ENCODE measurements around the gene PPP2R2C. TPM values are rescaled to one million over a fixed set of nuclear protein-coding genes. Genes with fewer than 3 reads are reported as not detected.

The PPP2R2C gene
- total and polyA plus RNA-seq, 10 of the 15 experiments (the other 5 are each of a cell fraction or from before 2014, with no cell fraction given) = 0.13 to 0.15 TPM; not detected in 8

GRCh38 chr4:6347511-6348045 lies 124.8 kb downstream of the PPP2R2C start:
- Histone ChIP-seq H3K9me3 (replicated peaks; ENCODE audit: control insufficient read depth, insufficient read depth, low read length) (no peaks in the 10 kb centered on the region), H3K36me3 (ENCODE audit: control insufficient read depth in 2 of 2, insufficient read depth in 2 of 2, low read length in 1 of 2) (no peaks in the 10 kb centered on the region), H2AFZ (ENCODE audit: control insufficient read depth, low read depth, low read length) (no peak overlapping the region), H4K20me1 (ENCODE audit: control insufficient read depth, insufficient read depth) (0 out of 2 replicates have a peak, but pooled peaks cover 3% of the 10 kb centered on the region), H3K9ac (ENCODE audit: control insufficient read depth, insufficient read depth, low read length) (no peak overlapping the region), H3K4me1 (ENCODE audit: control insufficient read depth, insufficient read depth, low read length) (no peaks in the 10 kb centered on the region), H3K27ac (ENCODE audit: control insufficient read depth, insufficient read depth) (no peak overlapping the region), H3K4me2 (ENCODE audit: control insufficient read depth, insufficient read depth) (no peak overlapping the region), H3K4me3 (no peak overlapping the region), H3K79me2 (ENCODE audit: control insufficient read depth, insufficient read depth, low read length) (no peaks in the 10 kb centered on the region), H3K27me3 (replicated peaks in 1 of 2; ENCODE audit: control insufficient read depth in 2 of 2, insufficient read depth in 2 of 2, low read length in 1 of 2) (peaks cover 0 to 3% of the 10 kb centered on the region in 2 experiments; a peak in 2 of 4 replicates)
- DNase-seq (ENCODE audit: low read depth, low spot score) (no peak), ATAC-seq (no peak), FAIRE-seq (no peak)
- RAD21 ChIA-PET (ENCODE audit: unreplicated experiment) = no interaction called here
- SMC1A ChIA-PET (ENCODE audit: uncharacterized antibody, unreplicated experiment) = no interaction called here
- CTCF ChIA-PET = interaction anchor here (1.0 kb wide), 1 partner anchor 98 kb away, joined by 4 read pairs; no protein-coding TSS in a partner anchor
- intact Hi-C loops (cut with micrococcal nuclease; ENCODE audit: unreplicated experiment) = no loop called here
- no peak for TF ChIP-seq SMAD5 (IDR thresholded peaks at IDR 0.05; ENCODE audit: low read depth)
- no peak for TF ChIP-seq NFYB (IDR thresholded peaks at IDR 0.05; ENCODE audit: insufficient read depth, low read depth, low read length)
- no peak for TF ChIP-seq E2F4 (IDR thresholded peaks at IDR 0.05; ENCODE audit: low read depth, low read length)
- in situ Hi-C loops (cut with MboI) = no loop called here
- 40% methylated on average over 17 of the region's 17 CpGs for WGBS (ENCODE audit: insufficient coverage, insufficient replicate concordance, low lambda C conversion rate, missing lambda C conversion rate)
- POLR2A ChIA-PET = interaction anchor here (0.6 kb wide), 1 partner anchor 399 kb away, joined by 7 read pairs; no protein-coding TSS in a partner anchor
- BruUV-seq (replicated peaks) = no TSS peak

- H4K20me1 ChIP-seq (ENCODE audit: control insufficient read depth, insufficient read depth) = 0 out of 2 replicates have a peak, but pooled peaks cover 3% of the 10 kb centered on the region
- CTCF ChIA-PET = interaction anchor here (0.7 to 6.5 kb wide), 3 partner anchors 14 to 204 kb away, joined by 3 to 40 read pairs (median 4); no protein-coding TSS in a partner anchor
- no peak for DNase-seq (ENCODE audit: low read depth, low spot score)
- no TSS peak for BruUV-seq (replicated peaks)
- 19% methylated on average over 16 of the region's 16 CpGs for WGBS (ENCODE audit: insufficient coverage, insufficient replicate concordance, low lambda C conversion rate, missing lambda C conversion rate)
- no peak for ATAC-seq
- H3K27me3 ChIP-seq (replicated peaks in 1 of 2; ENCODE audit: control insufficient read depth in 2 of 2, insufficient read depth in 2 of 2, low read length in 1 of 2) = peaks cover 0 to 3% of the 10 kb centered on the region in 2 experiments; a peak in 2 of 4 replicates
- FAIRE-seq = no peak
- TF ChIP-seq USF1 (IDR thresholded peaks at IDR 0.05; ENCODE audit: borderline replicate concordance, extremely low read length, insufficient read depth, low read depth, low read length) = no peak
- TF ChIP-seq TAF1 (IDR thresholded peaks at IDR 0.05; ENCODE audit: borderline replicate concordance, low read depth, low read length) = no peak
- TF ChIP-seq ATF2 (IDR thresholded peaks at IDR 0.05; ENCODE audit: low read length) = no peak
- no peak for TF ChIP-seq PML (IDR thresholded peaks at IDR 0.05; ENCODE audit: low read length)
- TF ChIP-seq NR2C1 (IDR thresholded peaks at IDR 0.05) = no peak
- no peak overlapping the region for H3K9ac ChIP-seq (ENCODE audit: control insufficient read depth, insufficient read depth, low read length)
- POLR2A ChIA-PET = no interaction called here
- no peaks in the 10 kb centered on the region for H3K36me3 ChIP-seq (ENCODE audit: control insufficient read depth in 2 of 2, insufficient read depth in 2 of 2, low read length in 1 of 2)
- no peak overlapping the region for H3K27ac ChIP-seq (ENCODE audit: control insufficient read depth, insufficient read depth)
- H3K9me3 ChIP-seq (replicated peaks; ENCODE audit: control insufficient read depth, insufficient read depth, low read length) = no peaks in the 10 kb centered on the region
- SMC1A ChIA-PET (ENCODE audit: uncharacterized antibody, unreplicated experiment) = no interaction called here
- H3K4me2 ChIP-seq (ENCODE audit: control insufficient read depth, insufficient read depth) = no peak overlapping the region
- H3K4me1 ChIP-seq (ENCODE audit: control insufficient read depth, insufficient read depth, low read length) = no peaks in the 10 kb centered on the region
- in situ Hi-C loops (cut with MboI) (no loop called here), intact Hi-C loops (cut with micrococcal nuclease; ENCODE audit: unreplicated experiment) (no loop called here)
- RAD21 ChIA-PET (ENCODE audit: unreplicated experiment) = no interaction called here
- H3K4me3 ChIP-seq = no peak overlapping the region
- H3K79me2 ChIP-seq (ENCODE audit: control insufficient read depth, insufficient read depth, low read length) = no peaks in the 10 kb centered on the region
- no peak overlapping the region for H2AFZ ChIP-seq (ENCODE audit: control insufficient read depth, low read depth, low read length)
These were observed 125.9 kb downstream of the PPP2R2C start for GRCh38 chr4:6346373-6347110.

Data from GM12878 (cell line).